ENCODE results near the gene LENEP.

LENEP gene

DNA sequence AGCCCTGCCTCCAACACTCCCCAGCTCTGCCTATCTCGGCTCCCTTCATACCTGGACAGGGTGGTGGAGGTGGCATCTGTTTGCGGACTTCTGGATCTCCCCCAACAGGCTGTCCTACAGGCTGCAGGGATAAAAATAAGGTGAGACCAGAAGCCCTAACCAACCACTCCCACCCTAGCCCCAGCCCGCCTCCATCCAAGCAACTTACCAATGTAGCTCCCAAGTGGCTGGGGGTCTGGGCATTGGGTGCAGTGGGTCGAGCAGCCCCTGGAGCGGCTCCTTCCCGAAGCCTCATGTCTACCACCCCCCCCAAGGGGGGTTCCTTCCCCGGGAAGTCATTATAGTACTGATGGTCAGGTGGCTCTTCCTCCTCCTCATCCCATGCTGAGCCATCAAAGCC, 27.3 kb upstream of the LENEP start:
- Mint-ChIP-seq H3K27me3 (no peaks in the 10 kb centered on the region), H3K27ac (no peak overlapping the region), H3K4me1 (peaks cover 18% of the 10 kb centered on the region), H3K36me3 (peaks cover 22% of the 10 kb centered on the region), H3K9me3 (no peaks in the 10 kb centered on the region), H3K4me3 (no peak overlapping the region)
- DNase-seq (ENCODE audit: low spot score in 2 of 2) (no peak), ATAC-seq (ENCODE audit: low read depth) (no peak)

DNA sequence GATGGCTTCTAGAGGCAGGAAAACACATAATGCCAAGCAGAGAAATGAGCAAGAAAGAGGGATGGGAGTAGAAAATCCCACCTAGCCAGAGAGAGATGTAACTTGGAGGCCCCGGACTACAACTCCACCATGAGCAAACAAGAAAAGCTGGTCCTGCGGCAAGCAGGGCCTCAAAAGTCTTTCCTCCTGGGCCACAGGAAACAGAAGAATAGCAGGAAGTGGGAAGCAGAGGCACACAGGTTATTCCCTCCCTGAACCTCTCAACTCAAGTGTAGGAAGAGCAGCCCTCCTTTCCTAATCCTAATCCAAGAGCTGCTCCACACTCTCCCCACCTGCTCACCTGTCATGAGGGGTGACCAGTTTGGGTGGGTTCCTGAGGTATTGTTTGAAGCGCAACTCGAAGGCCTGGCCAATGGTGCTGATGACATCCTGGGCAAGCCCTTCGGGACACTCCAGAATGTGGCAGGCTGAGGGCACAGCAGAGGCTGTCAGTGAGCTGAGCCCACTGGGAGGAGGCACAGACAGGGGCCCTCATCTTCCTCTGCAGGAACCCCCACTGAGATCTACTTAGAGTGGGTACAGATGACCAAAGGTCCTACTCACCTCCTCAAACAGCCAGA, 25.9 kb upstream of the LENEP start:
- no peak overlapping the region for H3K27ac Mint-ChIP-seq
- peaks cover 25% of the 10 kb centered on the region for H3K4me1 Mint-ChIP-seq
- H3K36me3 Mint-ChIP-seq, result peaks cover 24% of the 10 kb centered on the region
- no peaks in the 10 kb centered on the region for H3K27me3 Mint-ChIP-seq
- ATAC-seq (ENCODE audit: low read depth) (no peak), DNase-seq (ENCODE audit: low spot score in 2 of 2) (no peak)
- no peaks in the 10 kb centered on the region for H3K9me3 Mint-ChIP-seq
- H3K4me3 Mint-ChIP-seq, result no peak overlapping the region

DNA sequence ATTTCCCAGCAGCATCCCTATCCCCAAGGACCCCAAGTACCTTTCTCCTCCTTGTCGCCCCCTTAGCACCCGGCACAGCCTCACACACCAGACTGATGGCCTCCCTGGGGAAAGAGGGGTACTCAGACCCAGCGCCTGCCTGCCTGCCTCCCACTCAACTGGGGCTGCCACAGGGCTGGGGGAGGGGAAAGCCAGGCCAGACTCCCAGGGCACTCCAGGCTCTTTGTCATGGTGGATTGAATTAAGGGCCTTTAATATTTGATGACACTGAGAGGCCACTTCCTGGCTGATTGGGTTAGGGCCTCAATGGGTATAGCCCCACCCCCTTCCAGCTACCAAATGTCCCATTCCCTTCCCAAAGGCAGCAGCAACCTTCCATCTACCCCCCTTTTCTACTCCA, 24.7 kb upstream of the LENEP start:
- Mint-ChIP-seq H3K27ac (peak overlapping the region; percentile 67), H3K4me3 (no peak overlapping the region), H3K9me3 (no peaks in the 10 kb centered on the region), H3K27me3 (no peaks in the 10 kb centered on the region), H3K4me1 (peaks cover 28% of the 10 kb centered on the region), H3K36me3 (peaks cover 22% of the 10 kb centered on the region)
- ATAC-seq (ENCODE audit: low read depth), result no peak
- DNase-seq (ENCODE audit: low spot score in 2 of 2), result no peak

DNA sequence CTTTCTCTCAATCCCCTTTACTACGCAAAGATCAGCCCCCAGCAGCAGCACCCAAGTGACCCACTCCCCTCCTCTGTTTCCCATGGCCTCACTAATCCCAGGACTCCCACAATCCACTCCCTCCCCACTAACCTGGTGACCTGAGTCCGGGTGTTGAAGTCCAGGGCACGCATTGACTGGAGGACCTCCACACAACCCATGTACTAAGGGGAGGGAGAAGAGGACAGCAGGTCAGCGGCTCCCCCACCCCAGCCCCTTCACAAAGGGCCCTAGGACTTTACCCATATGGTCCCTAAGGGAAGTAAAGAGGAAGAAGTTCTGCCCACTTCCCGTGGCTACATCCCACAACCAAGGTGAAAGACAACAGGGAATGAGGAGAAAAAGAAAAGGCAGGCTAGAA, 24.1 kb upstream of the LENEP start:
- Mint-ChIP-seq H3K36me3 (peaks cover 19% of the 10 kb centered on the region), H3K4me1 (peaks cover 25% of the 10 kb centered on the region), H3K9me3 (no peaks in the 10 kb centered on the region), H3K27ac (peak overlapping the region; percentile 67), H3K4me3 (no peak overlapping the region), H3K27me3 (no peaks in the 10 kb centered on the region)
- no peak for ATAC-seq (ENCODE audit: low read depth)
- no peak for DNase-seq (ENCODE audit: low spot score in 2 of 2)

DNA sequence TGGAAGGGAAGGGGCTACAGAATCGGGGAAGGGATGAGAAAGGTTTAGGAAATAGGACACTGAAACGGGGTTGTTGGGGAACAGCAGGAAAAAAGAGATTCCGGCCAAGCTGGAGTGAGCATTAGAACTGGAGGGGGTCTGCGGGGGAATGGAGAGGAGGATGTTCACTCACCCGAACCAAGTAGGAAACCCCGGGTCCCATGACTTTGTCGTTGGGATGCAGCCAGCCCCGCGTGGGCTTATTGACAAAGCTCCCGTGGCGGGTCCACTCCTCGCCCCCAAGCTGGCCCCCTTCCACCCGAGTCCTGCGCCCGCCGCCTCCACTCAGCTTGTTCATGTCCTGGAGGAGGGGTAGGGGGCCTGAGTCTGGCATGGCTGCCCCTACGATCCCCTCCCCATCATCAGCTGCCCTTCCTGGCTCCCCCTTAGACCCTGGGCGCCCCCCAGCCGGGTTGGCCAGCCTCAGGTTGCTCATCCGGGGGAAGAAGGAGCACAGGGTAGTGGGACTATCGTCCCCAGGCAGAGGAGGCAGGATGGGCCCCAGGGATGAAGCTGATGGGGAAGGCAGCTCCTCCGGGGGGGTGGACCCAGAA, 23.4 kb upstream of the LENEP start:
- no peak for DNase-seq (ENCODE audit: low spot score in 2 of 2)
- Mint-ChIP-seq H3K27ac (peak overlapping the region; percentile 67), H3K27me3 (no peaks in the 10 kb centered on the region), H3K36me3 (peaks cover 19% of the 10 kb centered on the region), H3K4me3 (no peak overlapping the region), H3K4me1 (peaks cover 25% of the 10 kb centered on the region), H3K9me3 (no peaks in the 10 kb centered on the region)
- ATAC-seq (ENCODE audit: low read depth), result no peak

DNA sequence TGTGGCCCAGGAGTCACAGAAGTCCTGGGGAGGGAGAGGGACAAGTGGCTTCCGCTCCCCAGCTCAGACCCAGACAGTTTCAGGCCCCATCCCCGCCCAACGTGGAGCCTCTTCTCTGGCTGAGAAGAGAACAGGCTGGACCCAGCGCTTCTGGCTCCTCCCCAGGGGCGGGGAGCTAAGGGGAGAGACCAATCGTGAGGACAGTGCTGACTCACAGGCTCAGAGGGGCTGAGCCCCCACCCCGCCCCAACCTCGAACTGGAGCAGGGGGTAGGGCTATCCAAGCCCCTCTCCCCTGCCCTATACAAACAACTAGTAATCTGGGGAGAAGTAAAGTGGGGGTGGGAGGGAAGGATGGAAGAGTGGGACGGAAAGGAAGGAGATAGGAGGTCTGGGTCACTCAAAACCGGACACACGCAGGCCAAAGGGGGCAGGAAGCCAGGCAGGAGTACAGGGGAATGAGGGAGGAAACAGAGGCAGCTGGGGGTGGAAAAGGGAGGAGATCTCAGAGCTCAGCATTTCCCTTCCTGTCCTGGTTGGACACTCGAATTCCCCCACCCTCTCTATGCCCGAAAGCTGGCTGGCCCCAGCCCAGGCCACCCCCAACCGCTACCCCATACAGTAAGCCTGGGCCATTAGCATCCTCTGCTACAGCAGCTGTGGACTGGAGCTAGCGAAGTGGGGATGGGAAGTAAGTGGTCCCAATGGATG, 22.6 kb upstream of the LENEP start, which contains the start of gene SHC1:
TSS of gene SHC1 (minus strand) at position 117 of the 710 bp plus-strand sequence. CDS start 221 bp downstream, outside the sequence.
- no peak for ATAC-seq (ENCODE audit: low read depth)

DNA sequence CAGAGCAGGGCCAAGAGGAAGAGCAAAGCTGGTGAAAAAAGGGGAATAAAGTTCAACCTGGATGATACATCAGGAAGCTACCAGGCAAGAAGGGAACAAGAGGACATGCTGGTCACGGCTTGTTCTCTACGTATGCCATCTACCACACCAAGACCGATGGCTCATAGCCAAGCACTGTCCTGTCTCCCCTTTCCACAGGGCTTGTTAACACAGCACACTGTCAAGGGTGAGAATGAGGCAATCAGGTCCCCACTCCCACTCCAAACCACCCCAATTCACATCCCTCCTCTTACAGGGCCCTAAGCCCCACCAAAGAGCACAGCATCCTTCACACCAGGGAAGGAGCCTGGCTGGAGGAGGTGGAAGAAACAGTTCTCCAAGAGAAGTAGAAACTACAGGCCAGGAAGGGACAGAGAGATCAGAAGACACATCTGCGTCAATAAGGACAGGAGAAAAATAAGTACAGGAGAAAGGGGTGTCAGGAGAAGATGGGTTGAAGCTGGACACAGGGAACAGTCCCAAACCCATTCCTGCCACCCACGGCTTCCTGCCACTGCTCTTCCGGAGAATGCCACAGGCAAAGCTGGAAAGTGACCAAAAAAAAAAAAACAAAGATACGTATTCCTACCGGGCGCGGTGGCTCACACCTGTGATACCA, 21.9 kb upstream of the LENEP start:
- Mint-ChIP-seq H3K36me3 (peaks cover 15% of the 10 kb centered on the region), H3K9me3 (no peaks in the 10 kb centered on the region), H3K27me3 (no peaks in the 10 kb centered on the region), H3K4me1 (peaks cover 26% of the 10 kb centered on the region), H3K27ac (no peak overlapping the region), H3K4me3 (no peak overlapping the region)
- DNase-seq (ENCODE audit: low spot score in 2 of 2) (no peak), ATAC-seq (ENCODE audit: low read depth) (no peak)

More for the DNA sequence above, 22.6 kb upstream of the LENEP start, which contains the start of gene SHC1:
- no peak within 1 kb of the TSS for H3K4me3 Mint-ChIP-seq
- no peak for DNase-seq (ENCODE audit: low spot score in 2 of 2)
- peak within 1 kb of the TSS; percentile 67 for H3K27ac Mint-ChIP-seq
- H3K4me1 Mint-ChIP-seq, result peaks cover 23% of the 10 kb centered on the region
- no peaks in the 10 kb centered on the region for H3K9me3 Mint-ChIP-seq
- peaks cover 15% of the 10 kb centered on the region for H3K36me3 Mint-ChIP-seq
- no peaks in the 10 kb centered on the region for H3K27me3 Mint-ChIP-seq

DNA sequence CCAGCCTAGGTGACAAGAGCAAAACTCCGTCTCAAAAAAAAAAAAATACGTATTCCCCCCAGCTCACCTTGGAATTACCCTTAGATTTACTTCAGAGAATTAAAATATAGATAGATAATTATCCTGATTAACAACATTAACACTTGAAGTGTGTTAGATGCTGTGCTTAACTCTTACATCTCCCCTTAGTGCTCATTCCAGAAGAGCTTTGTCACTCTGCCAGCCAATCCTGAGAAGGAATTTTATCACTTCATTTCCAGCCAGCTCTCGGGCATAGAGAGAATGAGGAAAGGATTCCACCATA, 21.2 kb upstream of the LENEP start:
- ATAC-seq (ENCODE audit: low read depth), result no peak
- peaks cover 27% of the 10 kb centered on the region for H3K4me1 Mint-ChIP-seq
- DNase-seq (ENCODE audit: low spot score in 2 of 2), result no peak
- peaks cover 14% of the 10 kb centered on the region for H3K36me3 Mint-ChIP-seq
- H3K4me3 Mint-ChIP-seq, result peak overlapping the region; percentile 75
- H3K27me3 Mint-ChIP-seq, result no peaks in the 10 kb centered on the region
- H3K9me3 Mint-ChIP-seq, result no peaks in the 10 kb centered on the region
- peak overlapping the region; percentile 67 for H3K27ac Mint-ChIP-seq

DNA sequence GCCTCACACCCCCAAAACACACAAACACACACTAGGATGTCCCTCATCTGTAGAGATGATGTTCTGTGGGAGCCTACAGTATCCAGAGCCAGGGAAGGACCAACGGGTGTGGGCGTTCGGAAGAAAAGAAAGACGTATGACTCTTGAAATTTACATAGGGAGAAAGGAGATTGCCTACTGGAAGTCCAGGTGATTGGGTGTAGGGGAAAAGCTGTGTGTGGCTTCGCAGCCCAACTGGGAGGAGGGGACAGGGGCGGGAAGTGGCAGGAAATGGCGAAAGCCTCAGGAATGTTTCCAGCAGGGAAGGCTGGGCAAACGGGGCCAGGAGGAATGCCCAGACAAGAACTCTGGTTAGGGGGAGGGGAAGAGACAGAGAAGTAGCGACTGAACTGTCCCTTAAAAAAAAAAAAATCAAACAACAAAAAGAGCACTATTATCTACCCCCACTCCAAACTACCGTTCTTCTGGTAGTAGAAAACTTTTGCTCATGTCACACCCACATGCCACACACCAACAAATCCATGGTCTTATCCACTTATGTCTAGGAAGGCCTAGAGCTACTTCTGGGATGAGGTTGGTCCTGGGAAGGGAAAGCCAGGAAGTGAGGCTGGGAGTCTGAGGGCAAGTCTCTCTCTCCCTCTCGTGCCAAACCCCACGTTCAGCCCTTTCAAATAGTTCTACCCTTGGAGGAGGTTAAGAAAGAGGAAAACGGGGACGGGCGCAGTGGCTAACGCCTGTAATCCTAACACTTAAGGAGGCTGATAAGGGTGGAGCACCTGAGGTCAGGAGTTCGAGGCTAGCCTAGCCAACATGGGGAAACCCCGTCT, 20.7 kb upstream of the LENEP start:
- DNase-seq (ENCODE audit: low spot score in 2 of 2), result no peak
- Mint-ChIP-seq H3K9me3 (no peaks in the 10 kb centered on the region), H3K27me3 (no peaks in the 10 kb centered on the region), H3K4me1 (peaks cover 30% of the 10 kb centered on the region), H3K36me3 (peaks cover 12% of the 10 kb centered on the region), H3K27ac (peak overlapping the region; percentile 67), H3K4me3 (peak overlapping the region; percentile 75)
- no peak for ATAC-seq (ENCODE audit: low read depth)

DNA sequence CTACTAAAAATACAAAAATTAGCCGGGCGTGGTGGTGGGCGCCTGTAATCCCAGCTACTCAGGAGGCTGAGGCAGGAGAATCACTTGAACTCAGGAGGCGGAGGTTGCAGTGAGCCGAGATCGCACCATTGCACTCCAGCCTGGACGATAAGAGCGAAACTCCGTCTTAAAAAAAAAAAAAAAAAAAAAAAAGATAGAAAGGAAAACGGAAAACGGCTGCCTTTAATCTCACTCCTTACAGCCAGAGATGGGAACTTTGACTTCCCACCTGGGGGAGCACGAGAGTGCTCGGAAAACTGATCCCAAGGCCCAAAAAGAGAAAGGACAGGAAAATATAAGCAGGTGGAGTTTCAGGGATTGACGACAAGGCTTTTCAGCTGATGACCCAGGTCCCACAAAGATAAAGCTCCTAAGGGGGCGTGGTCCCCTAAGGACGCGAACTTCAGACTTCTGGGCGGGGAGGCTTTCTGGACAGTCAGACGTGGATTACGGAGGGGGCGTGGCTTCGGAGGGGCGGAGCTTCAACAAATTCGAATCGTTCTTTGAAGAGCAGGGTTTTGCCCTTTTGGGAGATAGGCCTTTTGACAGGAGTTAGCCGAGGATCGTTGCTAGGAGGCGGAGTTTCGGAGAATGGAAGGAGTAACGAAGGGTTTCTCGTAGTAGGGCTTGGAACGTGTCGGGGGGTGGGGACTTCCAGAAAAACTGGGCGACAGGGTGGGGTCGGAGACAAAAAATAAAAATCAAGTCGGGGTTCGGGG, 19.9 kb upstream of the LENEP start:
- peaks cover 10% of the 10 kb centered on the region for H3K36me3 Mint-ChIP-seq
- DNase-seq (ENCODE audit: low spot score in 2 of 2), result peak; percentile 90 to 91
- H3K4me3 Mint-ChIP-seq, result no peak overlapping the region
- H3K27ac Mint-ChIP-seq, result no peak overlapping the region
- ATAC-seq (ENCODE audit: low read depth), result peak; percentile 27
- no peaks in the 10 kb centered on the region for H3K9me3 Mint-ChIP-seq
- H3K4me1 Mint-ChIP-seq, result peaks cover 33% of the 10 kb centered on the region
- no peaks in the 10 kb centered on the region for H3K27me3 Mint-ChIP-seq

DNA sequence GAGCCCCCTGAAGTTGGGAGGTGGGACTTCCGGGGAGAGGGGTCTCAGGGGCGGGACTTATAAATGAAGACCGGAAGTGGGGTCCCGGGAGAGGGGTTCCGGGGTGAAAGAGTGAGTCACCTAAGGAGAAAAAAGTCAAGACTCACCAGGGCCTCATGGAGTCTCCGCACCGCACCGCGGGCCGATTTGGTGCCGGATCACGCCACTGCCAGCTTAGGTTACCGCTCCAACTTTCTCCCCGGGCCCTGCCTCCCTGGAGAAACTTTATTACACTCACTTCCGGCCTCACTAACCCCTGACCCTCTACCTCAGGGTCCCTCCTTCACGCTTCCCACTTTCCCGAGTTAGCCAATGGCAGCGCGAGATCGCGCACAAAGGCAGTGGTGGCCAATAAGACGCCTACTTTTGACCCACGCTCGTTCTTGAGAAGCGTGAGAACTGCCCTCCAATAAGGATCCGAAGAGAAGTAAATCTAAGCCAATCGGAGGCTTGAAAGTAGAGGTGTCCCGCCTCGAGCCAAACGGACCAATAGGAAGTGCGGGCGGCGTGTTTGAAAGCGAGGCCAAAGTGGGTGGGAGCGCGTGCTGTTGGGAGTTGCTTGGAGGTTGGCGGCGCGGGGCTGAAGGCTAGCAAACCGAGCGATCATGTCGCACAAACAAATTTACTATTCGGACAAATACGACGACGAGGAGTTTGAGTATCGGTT, 19.1 kb upstream of the LENEP start, which contains the start of gene CKS1B:
TSS of gene CKS1B (plus strand) at position 580 of the 706 bp plus-strand sequence. CDS start at position 645, 65 bp downstream.
- Mint-ChIP-seq H3K4me3 (no peak within 1 kb of the TSS), H3K36me3 (peaks cover 9% of the 10 kb centered on the region), H3K27me3 (no peaks in the 10 kb centered on the region), H3K9me3 (no peaks in the 10 kb centered on the region), H3K27ac (no peak within 1 kb of the TSS), H3K4me1 (peaks cover 32% of the 10 kb centered on the region)
- ATAC-seq (ENCODE audit: low read depth) (peak; percentile 81), DNase-seq (ENCODE audit: low spot score in 2 of 2) (peak in 1 of 2 donors; percentile 96)

DNA sequence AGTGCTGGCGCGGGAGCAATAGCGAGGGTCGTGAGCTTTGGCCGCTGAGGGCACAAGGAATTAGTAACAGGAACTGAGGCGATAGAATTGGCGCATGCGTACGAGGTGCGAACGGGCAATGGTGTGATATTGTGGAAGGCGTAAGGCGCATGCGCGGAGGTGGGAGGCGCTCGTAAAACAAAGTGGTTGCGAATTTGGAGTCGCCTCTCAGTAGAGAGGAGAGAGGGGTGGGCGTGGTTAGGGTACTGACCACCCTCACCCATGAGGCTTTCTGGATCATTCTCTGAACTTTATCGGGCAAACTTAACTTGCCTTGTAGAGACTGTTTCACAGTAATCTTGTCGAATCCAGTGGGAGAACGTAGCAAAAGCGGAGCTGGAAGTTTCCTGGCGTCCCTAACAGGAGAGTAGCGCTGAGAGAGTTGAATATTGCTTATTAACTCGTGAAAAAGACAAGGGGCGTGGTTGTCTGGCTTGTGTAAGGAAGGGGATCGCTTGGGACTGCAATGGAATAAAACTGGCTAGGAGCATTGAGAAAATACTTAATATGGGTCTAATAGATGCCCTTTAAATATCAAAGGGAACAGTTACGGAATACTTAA, 18.5 kb upstream of the LENEP start:
- H3K9me3 Mint-ChIP-seq, result no peaks in the 10 kb centered on the region
- peaks cover 8% of the 10 kb centered on the region for H3K36me3 Mint-ChIP-seq
- no peaks in the 10 kb centered on the region for H3K27me3 Mint-ChIP-seq
- no peak overlapping the region for H3K4me3 Mint-ChIP-seq
- peaks cover 27% of the 10 kb centered on the region for H3K4me1 Mint-ChIP-seq
- peak; percentile 50 for ATAC-seq (ENCODE audit: low read depth)
- peak; percentile 89 to 94 for DNase-seq (ENCODE audit: low spot score in 2 of 2)
- H3K27ac Mint-ChIP-seq, result no peak overlapping the region
